GM21576 (cell line): ENCODE results near the gene RIMS3.

Source experiments
- ATAC-seq: cut with Tn5 transposase; IDR thresholded peaks from one replicate; pipeline ENCODE4 v1.9.1; 2021; ENCODE audit warnings: mild to moderate bottlenecking, moderate library complexity; ENCODE audit not compliant: unreplicated experiment

The RIMS3 gene

GRCh38 chr1:40691538-40692428 is 26.3 kb upstream of the RIMS3 start, which contains the start of gene NFYC:
Gene NFYC, plus strand, starts transcription at chr1:40691704. Its CDS starts 47,140 bp downstream, at chr1:40738844.
- ATAC-seq, result peak; percentile 72

GRCh38 chr1:40690771-40691537 is 25.5 kb upstream of the RIMS3 start:
- ATAC-seq, result no peak

DNA sequence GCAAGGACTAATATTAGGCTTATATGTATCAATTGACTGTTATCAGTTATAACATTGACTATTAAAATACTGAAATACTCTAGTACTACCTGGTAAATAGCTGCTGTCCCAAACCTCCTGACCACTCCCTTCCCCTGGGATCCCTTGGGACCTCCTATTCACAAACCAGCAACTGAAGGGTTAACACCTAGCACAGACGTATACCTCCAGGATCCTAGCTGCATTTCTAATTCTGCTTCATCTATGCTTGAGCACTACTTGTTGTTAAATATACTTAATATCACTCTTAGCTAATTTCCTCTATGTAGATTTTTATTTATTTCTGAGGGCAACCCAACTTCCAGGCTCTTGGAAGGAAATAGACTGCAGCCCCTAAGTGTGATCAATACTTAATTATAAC is 24.3 kb upstream of the RIMS3 start:
- no peak for ATAC-seq

DNA sequence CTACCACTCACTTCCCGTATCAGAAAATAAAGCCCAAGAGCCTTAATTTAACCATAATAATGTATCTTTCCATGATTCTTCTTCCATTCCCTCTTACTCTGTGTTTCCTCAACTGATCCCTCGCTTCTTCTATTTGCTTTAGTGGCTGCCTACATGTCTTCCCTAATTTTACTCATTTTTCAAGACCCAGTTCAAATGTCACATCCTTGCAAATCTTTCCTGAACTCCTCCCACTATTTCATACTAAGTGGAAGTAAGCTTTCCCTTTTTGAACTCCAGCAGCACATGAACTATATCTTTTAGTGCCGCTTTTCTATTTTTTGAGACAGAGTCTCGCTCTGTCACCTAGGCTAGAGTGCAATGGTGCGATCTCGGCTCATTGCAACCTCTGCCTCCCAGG is 22.2 kb upstream of the RIMS3 start:
- ATAC-seq, result no peak

- ATAC-seq, result no peak
Observed at GRCh38 chr1:40687059-40687458, 21.6 kb upstream of the RIMS3 start.

- ATAC-seq, result no peak
Observed at GRCh38 chr1:40684669-40685068, 19.2 kb upstream of the RIMS3 start.

- no peak for ATAC-seq
Observed at GRCh38 chr1:40679165-40679953, 13.9 kb upstream of the RIMS3 start.

- ATAC-seq, result no peak
Observed at GRCh38 chr1:40676501-40676900, 11.0 kb upstream of the RIMS3 start.

DNA sequence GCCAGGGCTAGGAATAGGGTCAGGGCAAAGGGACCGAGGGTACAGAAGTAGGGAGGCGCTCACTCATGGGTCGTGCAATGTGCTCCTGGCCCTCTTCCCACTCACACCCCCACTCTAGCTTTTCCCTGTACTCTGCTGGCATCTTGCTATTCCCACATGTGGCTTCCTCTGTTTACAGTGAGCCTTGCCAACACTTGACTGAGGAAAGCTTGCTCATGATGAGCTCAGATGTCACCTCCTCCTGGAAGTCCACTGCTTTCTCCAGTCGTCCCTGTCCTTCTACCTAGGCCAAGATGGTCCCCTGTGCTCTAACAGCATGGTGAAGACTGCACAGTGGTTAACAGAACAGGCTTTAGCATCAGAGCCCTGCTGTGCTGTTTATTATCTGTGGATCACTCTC is 8.0 kb upstream of the RIMS3 start:
- ATAC-seq, result no peak

- peak; percentile 61 for ATAC-seq
Observed at GRCh38 chr1:40668769-40669525, 3.5 kb upstream of the RIMS3 start.

- ATAC-seq, result no peak
Observed at GRCh38 chr1:40664791-40665190, 691 bp downstream of the RIMS3 start.

DNA sequence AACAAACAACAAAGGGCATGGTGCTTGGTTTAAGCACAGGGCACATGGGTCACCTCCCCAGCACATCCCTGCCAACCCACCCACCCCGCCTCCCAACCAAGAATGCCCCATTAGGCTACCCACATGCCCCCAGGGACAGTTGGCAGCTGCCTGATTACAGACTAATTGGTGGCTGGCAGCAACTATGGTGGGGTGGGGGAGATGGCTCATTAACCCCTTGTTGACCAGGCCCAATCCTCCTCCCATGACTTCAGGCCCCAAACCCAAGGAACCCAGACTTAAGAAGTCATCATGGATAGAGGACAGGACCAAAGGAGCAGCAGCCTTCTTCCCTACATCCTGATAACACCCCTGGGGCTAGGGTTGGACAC is 1.3 kb downstream of the RIMS3 start:
- ATAC-seq, result no peak

GRCh38 chr1:40663324-40664166 is 1.9 kb downstream of the RIMS3 start:
- ATAC-seq, result no peak

DNA sequence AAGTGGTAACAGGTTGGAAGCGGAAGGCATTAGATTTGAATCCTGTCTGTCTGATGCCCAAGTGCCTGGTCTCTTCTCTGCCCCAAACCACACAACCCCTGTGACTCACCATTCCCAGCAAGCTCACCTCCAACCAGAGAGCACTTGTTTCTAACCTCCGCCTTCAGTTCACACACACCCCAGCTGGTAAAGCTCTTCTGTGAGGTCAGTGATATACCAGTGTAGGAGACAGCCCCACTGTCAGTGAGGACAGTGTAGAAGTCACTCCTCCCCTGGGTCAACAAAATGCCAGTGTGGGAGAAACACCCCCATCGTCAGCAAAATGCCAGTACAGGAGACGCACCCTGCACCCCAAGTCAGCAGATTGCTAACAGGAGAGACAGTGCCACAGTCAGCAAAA is 2.6 kb downstream of the RIMS3 start:
- no peak for ATAC-seq

GRCh38 chr1:40662151-40662550 is 3.3 kb downstream of the RIMS3 start:
- no peak for ATAC-seq

- no peak for ATAC-seq
Observed at GRCh38 chr1:40661678-40662077, 3.8 kb downstream of the RIMS3 start.

GRCh38 chr1:40659649-40659947 is 5.9 kb downstream of the RIMS3 start:
- no peak for ATAC-seq

DNA sequence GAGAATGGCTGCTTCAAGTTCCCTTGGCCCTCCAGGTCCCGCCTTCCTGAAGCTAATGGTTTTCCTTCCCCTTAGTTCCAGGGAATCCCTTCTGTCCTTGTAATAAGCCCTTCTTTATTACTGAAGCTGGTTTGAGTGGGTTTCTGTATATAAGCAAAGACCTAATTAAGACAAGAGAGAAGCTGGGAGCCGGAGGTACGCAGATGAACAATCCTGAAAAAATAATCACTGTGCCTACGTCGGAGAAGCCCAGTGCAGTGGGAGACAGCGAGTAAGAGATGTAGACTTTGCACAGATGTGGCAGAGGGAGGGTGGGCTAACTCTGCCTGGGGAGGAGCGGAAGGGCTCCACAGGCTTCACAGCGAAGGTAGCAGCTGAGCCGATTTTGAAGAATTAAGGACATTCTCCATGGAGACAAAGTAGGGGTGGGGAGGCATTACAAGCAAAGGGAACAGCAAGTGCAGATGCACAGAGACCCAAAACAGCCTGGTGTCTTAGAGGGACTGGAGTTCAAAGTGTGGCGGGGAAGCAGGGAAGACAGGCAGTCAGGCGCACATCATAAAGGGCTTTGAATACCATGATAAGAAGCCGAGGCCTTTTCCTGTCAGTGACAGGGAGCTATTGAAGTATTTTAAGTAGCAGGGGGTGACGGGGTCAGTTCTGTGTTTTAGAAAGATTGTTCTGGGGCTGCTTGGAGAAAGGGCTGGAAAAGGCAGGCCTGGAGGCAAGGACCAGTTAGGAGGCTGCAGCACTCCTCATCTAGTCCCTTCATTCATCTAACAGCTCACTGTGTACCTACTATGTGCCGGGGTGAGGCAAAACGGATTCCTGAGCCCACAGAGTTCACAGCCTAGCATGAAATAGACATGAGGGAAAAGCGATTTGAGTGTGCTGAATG is 6.5 kb downstream of the RIMS3 start:
- no peak for ATAC-seq

DNA sequence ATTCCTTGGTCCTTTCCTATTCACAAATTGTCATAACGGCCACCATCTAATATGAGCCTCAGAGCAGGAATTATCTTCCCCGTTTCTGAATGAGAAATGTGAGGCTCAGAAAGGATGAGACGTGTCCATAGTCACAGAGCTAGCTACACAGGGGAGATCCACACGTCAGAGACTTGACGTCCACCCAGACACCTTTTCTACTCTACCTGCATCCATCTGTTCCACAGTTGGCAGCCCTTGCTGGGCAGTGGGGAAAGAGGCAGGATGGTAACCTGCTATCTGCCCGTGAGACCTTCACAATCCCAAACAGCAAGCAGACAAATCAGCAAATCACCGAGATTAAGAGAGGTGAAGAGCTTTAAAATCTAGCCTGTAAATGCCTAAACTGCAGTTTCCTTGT is 8.4 kb downstream of the RIMS3 start:
- no peak for ATAC-seq
